SH-SY5Y (cell line): ENCODE results near the gene ADCY2.

Experiments used
- GATA2 ChIP-seq: IDR thresholded peaks from 2 replicates; pipeline ENCODE4 v1.6.1; 2011; ENCODE audit warnings: mild to moderate bottlenecking, low read depth, low read length
- GATA3 ChIP-seq: IDR thresholded peaks from 2 replicates; pipeline ENCODE4 v1.6.1; 2011; ENCODE audit warnings: low read depth, mild to moderate bottlenecking, low read length, moderate library complexity

DNA sequence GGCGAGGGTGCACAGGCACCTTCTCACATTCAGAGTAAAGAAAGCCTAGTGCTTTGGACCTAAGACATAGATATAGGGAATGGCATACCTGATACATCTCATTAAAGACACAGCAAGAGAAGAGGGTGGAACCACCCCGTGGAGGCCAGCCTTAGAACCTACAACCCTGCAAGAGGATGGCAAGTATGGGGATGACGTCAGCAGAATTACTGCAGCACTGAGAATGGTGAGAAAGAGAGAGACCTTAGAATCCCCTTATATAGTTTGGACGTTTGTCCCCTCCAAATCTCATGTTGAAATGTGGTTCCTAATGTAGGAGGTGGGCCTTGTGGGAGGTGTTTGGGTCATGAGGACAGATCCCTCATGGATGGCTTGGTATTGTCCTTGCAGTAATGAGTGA is 28.2 kb upstream of the ADCY2 start:
- no peak for TF ChIP-seq GATA2
- no peak for TF ChIP-seq GATA3
